Measurements from ENCODE around the gene ZFYVE16.
"Not testable (repeated sequence)": the region's sequence is repeated elsewhere in the genome, so short reads cannot be mapped to it uniquely, and the experiment has no call there.

ZFYVE16 gene

GRCh38 chr5:80407735-80408483 lies at the start of gene ZFYVE16:
ZFYVE16 (plus strand) TSS chr5:80408064; CDS start chr5:80434148, 26,084 bp downstream.
- peak; percentile 83 to 92 (median 90) for DNase-seq

- DNase-seq, result no peak
Measured at GRCh38 chr5:80360914-80361444, 46.9 kb upstream of the ZFYVE16 start.

DNA sequence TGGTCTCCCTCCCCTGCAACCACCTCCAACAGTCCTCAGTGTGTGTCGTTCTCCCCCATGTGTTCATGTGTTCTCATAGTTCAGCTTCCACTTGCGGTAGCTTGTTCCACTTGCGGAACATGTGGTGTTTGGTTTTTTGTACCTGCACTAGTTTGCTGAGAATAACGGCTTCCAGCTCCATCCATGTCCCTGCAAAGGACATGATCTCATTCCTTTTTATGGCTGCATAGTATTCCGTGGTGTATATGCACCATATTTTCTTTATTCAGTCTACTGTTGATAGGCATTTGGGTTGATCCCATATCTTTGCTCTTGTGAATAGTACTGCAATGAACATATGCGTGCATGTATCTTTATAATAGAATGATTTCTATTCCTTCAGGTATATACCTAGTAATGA lies 43.0 kb upstream of the ZFYVE16 start:
- DNase-seq, result no peak

DNA sequence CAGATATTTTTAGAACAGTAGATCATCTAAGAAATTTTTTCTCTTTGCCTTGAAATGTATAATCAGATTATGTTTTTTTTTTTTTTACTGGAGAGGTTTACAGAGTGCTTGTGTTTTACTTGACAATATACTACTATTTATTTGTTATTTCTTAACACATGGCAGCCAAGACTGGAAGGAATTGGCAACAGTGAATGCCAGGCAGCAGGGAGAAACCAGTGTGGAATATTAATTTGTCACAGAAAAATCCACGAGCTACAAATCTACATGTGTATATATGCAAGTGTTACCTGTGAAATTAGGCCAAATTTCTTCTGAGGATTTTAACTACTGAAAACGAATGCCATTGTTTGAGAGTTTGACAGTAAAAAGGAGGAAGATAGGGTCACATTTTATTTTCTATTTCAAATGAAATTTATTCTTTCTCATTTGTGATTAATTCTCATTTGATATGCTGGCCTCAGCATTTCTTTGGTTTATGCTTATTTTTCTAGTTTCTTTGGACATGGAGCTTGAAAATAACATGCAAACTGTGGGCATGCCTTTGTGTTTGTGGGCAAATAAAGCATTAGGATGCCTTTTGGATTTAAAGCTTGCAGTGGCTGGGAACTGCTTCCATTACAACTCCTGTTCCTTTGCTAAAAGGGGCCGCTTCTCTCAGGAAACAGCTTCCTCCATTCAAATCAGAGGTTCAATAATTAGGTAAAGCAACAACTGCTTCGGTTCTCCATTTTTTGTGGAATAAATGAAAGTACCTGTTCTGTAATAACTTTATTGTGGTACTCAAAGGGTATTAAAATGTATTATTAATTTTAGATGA lies 39.0 kb upstream of the ZFYVE16 start:
- no peak for DNase-seq

GRCh38 chr5:80369521-80369920 lies 38.3 kb upstream of the ZFYVE16 start:
- no peak for DNase-seq

DNA sequence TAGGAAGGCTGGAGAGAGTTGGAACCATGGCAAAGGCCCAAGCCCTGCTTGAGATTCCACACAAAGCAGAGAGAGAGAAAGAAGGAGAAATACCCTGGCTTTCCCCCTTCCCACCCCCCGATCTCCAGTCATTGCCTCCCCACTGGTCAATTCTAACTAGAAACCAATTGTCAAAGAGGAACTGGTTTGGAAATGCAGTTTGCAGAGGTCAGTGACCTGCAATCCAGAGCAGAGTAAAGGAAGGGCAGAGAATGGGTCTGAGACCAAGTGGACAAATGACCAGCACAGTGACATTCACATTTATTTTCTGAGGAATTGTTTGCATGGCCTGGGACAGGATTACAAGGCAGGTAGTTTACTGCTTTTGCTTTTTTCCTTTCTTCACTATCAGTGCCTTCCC lies 37.5 kb upstream of the ZFYVE16 start:
- no peak for DNase-seq

GRCh38 chr5:80372780-80373179 lies 35.1 kb upstream of the ZFYVE16 start:
- no peak for DNase-seq

DNA sequence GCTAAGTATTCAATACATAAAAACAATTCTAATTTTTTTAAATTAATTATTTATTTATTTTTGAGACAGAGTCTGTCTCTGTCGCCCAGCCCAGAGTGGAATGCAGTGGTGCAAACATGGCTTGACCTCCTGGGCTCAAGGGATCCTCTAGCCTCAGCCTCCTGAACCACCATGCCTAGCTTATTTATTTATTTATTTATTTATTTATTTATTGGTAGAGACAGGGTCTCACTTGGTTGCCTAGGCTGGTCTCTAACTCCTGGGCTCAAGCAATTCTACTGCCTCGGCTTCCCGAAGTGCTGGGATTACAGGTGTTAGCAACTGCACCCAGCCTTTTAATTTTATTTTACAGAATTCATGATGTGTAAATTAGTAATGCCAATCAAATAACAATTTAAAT lies 33.7 kb upstream of the ZFYVE16 start:
- DNase-seq, result no peak

- no peak for DNase-seq
Measured at GRCh38 chr5:80376557-80376956, 31.3 kb upstream of the ZFYVE16 start.

- DNase-seq, result no peak
Measured at GRCh38 chr5:80382488-80382887, 25.4 kb upstream of the ZFYVE16 start.

DNA sequence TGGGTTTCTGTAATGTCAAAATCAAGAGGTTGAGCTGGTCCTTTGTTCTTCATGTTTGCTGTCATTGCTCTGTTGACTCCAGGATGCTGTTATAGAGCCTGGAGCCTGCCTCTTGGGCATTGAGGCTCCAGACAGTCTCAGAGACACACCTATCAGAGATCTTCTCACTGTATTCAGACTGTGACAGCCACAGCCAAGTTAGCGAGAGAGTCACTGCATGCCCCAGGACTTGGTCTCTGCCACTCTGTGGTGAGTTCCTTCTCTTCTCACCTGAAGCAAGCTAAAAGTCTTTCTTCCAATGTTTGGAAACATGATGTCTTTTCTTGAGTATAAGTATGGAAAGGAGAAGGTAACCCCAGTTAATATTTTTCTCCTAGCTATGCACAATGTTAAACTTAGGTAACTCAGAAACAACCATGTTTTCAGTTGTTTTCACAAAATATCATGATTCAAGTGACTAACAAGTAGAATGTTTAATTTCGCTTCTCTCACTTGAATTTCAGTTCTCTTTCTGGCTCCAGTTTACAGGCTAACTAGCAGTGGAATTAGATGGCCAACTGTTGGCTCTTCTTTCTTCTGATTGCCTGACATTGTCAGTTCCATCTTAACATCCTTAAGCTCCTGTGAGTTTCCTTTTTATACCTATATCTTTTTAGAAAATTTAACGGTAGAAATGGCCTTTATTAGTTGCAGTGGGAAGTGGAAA lies 20.6 kb upstream of the ZFYVE16 start:
- DNase-seq, result no peak

DNA sequence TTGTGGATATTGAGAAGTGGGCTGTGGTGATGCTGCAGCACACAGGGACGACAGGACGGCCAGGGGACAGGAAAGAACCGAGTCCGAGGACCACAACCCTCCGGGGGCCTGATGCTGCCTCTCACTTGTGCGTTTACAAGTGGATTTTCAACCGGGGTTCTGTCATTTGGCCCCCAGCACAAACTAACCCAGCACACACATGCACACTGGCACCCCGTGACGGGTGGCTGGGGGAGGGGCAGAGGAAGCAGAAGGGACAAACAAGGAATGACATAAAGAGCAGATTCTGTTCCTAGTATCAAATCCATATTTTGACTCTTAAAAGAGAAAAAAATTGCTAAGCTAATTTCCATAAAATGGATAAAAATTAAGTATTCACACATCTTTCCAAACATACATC lies 18.3 kb upstream of the ZFYVE16 start:
- DNase-seq, result no peak

DNA sequence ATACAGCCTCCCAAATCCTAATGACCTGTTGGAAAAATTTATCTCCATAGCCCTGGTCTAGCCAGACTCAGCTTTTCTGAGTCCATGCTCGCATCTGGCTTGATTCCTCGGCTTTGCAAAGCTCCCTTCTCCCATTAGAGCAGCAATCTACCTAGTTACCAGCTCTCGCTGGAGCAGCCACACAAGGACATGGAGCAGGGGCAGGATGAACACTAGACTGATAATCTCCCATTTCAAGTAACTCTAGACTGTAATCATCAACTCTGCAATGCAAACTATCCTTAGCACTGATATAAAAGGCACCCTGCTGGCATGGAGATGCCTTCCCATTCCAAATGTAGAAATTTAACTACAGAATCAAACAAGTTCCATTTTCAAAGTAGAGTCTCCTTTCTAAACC lies 17.5 kb upstream of the ZFYVE16 start:
- DNase-seq, result not testable (repeated sequence)

- not testable (repeated sequence) for DNase-seq
Measured at GRCh38 chr5:80391267-80391666, 16.6 kb upstream of the ZFYVE16 start.

GRCh38 chr5:80399526-80400239 lies 8.2 kb upstream of the ZFYVE16 start:
- no peak for DNase-seq

DNA sequence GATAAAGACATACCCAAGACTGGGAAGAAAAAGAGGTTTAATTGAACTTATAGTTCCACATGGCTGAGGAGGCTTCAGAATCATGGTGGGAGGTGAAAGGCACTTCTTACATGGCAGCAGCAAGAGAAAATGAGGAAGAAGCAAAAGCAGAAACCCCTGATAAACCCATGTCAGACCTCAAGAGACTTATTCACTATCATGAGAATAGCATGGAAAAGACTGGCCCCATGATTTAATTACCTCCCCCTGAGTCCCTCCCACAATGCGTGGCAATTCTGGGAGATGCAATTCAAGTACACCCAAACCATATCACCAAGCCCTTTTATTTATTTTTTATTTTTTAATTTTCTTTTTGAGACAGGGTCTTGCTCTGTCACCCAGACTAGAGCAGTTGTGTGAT lies 7.5 kb upstream of the ZFYVE16 start:
- not testable (repeated sequence) for DNase-seq

DNA sequence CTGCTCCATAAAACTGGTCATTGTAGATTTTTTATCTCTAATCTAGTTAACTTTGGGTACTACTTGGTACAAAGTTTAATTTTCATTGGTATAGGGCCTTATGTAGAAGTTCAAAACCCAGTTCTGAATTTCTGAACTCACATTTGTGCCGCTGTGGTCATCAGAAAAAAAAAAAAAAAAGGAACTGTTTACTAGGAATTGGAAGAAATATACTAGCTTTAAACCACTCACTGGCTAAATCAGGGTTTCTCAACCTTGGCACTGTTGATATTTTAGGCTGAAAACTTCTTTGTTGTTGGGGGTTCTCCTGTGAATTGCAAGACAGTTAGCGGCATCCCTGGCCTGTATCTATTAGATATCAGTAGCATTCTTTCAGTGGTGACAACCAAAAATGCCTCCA lies 4.1 kb upstream of the ZFYVE16 start:
- no peak for DNase-seq

DNA sequence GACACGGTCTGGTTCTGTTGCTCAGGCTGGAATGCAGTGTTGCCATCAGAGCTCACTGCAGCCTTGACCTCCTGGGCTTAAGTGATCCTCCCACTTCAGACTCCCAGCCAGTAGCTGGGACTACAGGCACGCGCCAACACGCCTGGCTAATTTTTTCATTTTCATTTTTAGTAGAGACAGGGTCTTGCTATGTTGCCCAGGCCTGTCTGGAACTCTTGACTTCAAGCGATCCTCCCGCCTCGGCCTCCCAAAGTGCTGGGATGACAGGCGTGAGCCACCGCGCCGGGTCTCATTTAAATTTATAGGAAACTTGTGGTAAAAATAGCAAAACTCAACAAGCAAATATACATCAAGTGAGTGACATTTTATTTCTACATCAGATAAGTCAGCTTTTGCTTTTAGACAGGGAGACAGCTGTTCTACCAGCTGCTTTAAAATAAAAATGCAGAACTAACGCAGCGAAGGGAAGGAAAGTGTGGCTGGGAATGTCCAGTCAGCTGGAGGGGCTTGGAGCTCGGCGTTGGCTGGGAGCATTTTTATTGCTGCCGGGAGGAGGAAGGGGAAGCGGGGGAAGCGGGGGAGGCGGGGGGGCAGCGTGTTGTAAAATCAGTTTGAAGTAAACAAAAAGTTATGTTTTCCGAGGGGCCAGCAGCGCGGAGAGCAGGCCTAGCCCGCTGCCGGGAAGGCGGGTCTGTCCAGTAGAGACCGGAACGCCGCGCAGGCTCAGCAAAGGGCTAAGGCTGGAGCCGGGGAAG lies 707 bp upstream of the ZFYVE16 start:
- DNase-seq, result peak in 1 of 4 experiments; percentile 1

- peak in 1 of 4 experiments; percentile 29 for DNase-seq
Measured at GRCh38 chr5:80408484-80409366, 861 bp downstream of the ZFYVE16 start.

- DNase-seq, result no peak
Measured at GRCh38 chr5:80409367-80409966, 1.6 kb downstream of the ZFYVE16 start.
